Right lobe of liver (tissue), 4 donors: Measurements from ENCODE around the gene TCERG1.

Experiments used
- POLR2A ChIP-seq: fragments of 450-650 bp; IDR thresholded peaks from one replicate; pipeline ENCODE4 v1.6.1; 2017; ENCODE audit warnings: antibody characterized with exemption, mild to moderate bottlenecking
- TF ChIP-seq, protein P1 (sequence below), 4 donors: fragments of 200-600 bp in 3 of 4; fragments of 450-650 bp in 1 of 4; IDR thresholded peaks; one replicate each; pipeline versions ENCODE4 v1.5.1 to v1.8.0; 2016 to 2022; ENCODE audit warnings: antibody characterized with exemption in 4 of 4, mild to moderate bottlenecking in 2 of 4
- donor health status: DM: no; HTN: no; CAD: no.
- donor health status: DM: no; HTN: no; CAD: no.
- donor health status: DM: no; HTN: yes; CAD: no.

DNA sequence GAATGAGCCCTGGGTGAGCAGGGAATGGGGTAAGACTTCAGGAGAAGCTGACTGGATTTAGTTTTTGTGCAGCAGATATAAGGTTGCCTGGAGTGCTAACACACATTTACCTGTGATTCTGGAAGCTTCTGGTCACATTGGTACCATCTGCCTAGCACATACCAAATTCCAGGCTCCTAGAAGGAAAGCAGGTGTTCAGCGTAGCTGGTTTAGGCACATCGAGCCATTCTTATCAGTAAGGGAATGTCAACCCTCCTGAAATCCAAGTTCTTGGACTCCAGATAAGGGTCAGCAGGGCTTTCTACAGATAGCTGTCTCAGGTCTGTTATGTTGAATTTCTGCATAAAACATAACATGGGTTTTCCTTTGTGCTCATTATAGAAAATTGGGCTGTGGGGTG lies 10.3 kb downstream of the TCERG1 start:
- TF ChIP-seq POLR2A, result no peak
- TF ChIP-seq, protein P1, sequence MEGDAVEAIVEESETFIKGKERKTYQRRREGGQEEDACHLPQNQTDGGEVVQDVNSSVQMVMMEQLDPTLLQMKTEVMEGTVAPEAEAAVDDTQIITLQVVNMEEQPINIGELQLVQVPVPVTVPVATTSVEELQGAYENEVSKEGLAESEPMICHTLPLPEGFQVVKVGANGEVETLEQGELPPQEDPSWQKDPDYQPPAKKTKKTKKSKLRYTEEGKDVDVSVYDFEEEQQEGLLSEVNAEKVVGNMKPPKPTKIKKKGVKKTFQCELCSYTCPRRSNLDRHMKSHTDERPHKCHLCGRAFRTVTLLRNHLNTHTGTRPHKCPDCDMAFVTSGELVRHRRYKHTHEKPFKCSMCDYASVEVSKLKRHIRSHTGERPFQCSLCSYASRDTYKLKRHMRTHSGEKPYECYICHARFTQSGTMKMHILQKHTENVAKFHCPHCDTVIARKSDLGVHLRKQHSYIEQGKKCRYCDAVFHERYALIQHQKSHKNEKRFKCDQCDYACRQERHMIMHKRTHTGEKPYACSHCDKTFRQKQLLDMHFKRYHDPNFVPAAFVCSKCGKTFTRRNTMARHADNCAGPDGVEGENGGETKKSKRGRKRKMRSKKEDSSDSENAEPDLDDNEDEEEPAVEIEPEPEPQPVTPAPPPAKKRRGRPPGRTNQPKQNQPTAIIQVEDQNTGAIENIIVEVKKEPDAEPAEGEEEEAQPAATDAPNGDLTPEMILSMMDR (IDR thresholded peaks at IDR 0.05), result no peak
